GM21381 (cell line): ENCODE data around the gene GTF2IRD1.

ENCODE experiments used
- ATAC-seq: cut with Tn5 transposase; IDR thresholded peaks from one replicate; pipeline ENCODE4 v1.9.1; 2021; ENCODE audit warnings: mild to moderate bottlenecking, moderate library complexity; ENCODE audit not compliant: unreplicated experiment

The GTF2IRD1 gene

GRCh38 chr7:74464931-74465886 is 11.5 kb downstream of the GTF2IRD1 start:
- ATAC-seq = no peak

DNA sequence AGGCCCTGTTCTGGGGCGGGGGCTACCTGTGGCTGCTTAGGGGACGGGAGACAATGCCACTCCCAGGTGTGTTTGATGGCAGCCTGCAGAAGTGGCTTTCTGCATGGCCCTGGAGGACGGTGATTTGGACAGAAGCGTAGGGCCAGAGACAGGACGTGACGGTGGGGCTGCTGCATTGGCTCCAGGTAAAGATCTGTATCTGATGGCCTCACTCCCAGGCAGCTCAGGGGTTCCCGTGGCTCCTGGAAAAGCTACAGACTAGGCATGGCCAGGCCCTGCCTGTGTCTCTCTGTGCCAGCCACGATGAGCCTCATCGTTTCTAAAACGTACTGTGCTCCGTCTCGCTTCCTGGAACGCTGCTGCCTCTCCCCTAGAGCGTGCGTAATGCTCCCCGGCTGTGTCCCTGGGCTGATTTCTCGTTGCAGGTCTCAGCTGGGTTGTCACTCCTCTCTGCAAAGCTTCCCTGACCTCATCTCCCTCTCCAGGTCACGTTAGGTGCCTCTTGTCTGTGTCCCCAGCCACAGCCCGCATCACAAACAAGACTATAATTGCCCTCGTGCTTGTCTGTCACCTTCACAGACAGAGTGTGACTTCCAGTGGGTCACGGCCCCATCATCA is 12.6 kb downstream of the GTF2IRD1 start:
- no peak for ATAC-seq

- ATAC-seq = no peak
These were observed 14.2 kb downstream of the GTF2IRD1 start for GRCh38 chr7:74467876-74468275.

GRCh38 chr7:74470504-74470903 is 16.8 kb downstream of the GTF2IRD1 start:
- no peak for ATAC-seq

DNA sequence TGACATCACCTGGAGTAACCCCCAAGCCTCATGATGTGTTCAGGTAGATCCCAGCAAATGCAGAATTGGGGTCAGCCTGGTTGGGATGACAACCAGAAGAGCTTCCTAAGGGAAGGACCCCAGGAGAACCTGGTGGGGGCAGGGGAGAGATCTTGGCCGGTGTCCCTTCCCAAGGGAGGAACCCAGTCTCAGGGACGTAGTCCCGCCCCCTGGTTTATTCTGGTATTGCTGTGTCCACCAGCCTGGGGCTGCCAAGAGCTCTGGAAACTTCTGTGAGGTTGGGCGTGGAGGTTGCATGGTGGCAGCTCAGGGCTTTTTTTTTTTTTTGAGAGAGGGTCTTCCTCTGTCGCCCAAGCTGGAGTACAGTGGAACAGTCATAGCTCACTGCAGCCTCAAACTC is 19.4 kb downstream of the GTF2IRD1 start:
- ATAC-seq = no peak

DNA sequence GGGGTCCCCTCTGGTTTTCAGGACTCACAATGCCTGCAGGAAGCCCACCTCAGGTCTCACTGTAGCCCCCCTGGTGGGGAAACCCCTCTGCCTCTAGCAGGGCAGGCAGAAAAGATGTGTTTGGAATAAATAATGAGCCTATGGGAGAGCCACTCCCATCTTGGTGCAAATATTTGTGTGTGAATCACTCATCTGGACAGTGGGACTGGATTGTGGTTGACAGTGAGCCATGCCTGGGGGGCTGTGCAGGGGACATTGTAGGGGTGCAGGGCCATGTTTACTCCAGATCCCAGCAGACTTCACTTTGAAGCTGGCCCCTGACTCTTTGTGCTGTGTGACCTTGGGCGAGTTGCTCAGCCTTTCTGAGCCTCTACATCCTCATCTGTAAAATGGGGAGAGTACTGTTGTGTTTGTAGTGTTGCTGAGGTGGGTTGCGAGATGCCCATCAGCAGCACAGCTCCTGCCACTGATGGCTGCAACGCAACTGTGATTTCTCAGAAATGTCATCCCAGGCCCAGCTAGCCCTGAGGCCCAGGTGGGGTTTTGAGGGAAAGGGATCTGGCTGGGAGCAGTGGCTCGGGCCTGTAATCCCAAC is 20.7 kb downstream of the GTF2IRD1 start:
- no peak for ATAC-seq

DNA sequence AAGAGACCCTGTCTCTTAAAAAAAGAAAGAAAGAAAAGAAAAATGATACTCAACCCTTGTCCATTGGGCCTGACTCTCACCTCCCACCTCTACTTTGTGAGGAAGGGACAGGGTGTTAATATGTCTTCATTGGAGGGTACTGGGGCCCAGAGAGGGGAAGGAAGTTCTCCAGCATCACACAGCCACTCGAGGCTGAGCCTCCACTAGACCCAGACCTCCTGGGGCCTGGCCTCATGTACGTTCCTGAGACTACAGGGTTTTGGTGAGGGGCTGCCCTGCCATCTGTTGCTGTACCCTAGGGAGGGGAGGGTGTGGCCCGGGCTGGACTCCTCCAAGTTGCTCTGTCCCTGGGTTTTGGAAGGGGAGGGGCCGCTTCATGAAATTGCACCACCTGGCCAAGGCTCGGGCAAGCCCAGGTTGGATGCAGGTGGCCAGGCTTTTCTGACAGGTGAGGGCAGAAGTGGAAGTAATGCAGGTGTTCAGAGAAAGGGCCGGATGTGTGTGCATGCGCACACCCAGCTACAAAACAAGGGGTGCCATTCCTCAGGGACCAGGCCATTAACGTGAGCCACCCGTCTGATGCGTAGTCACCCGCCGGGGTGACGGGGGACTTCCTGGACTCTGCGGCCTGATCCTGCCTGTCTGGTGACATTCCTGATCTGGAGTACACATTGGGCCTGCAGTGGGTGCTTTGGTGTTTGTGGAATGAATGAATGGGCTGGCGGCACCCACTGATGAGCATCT is 21.7 kb downstream of the GTF2IRD1 start:
- no peak for ATAC-seq

- no peak for ATAC-seq
These were observed 22.3 kb downstream of the GTF2IRD1 start for GRCh38 chr7:74475987-74476350.

DNA sequence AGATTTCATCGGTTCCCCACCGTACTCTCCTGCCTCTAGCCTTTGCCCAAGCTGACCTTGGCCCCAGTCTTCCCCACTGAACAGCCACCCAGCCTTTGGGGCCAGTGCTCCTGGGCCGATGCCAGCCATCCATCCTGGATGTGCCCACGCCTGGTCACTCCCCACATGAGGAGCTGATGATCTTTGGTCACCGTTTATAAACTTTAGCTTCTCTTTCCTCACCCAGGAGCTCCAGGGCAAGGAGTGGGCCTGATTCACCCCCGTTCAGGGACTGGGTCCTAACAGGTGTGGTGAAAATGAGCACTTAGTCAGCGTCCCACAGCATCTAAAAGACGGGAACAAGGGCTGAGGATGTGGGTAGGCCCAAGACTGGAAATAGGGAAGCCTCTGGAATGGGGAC is 22.9 kb downstream of the GTF2IRD1 start:
- ATAC-seq = no peak

- ATAC-seq = no peak
These were observed 25.0 kb downstream of the GTF2IRD1 start for GRCh38 chr7:74478671-74479065.

- ATAC-seq = no peak
These were observed 25.5 kb downstream of the GTF2IRD1 start for GRCh38 chr7:74479066-74479781.

DNA sequence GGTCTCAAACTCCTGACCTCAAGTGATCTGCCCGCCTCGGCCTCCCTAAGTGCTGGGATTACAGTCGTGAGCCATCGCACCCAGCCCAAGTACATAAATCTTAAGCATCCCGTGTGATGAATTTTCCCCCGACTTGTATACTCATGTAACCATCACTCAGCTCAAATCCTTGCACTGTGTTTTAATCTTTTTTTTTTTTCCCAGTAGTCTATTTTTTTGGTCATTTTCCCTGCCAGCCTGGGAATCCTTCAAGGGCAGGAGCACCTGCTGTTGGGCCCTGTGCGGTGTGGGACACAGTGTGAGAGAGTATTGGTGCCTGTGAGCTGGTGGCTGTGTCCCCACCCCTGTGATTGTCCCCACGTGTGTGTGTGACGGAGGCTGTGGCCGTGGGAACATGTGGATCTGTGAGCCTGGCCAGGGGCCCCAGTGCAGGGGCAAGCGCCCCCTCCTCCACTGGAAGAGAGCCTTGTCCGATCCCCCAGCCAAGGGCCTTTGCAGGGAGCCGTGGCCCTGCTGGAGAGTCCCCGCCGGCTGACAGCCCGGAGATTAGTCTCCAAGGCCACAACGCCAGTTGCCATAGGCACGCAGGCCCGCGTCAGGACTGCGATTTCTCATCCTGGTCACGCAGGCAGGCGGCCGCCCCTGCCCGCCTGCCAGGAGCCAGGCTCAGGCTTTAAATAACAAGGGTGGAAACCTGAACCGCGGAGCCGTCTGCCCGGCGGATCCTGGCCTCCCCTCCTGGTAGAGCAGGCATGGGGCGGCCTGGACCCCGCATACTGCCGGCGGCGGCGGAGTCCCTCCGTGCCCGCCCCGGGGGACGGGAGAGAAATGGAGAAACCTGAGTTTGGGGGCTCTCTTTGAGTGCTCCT is 26.5 kb downstream of the GTF2IRD1 start:
- ATAC-seq = no peak

GRCh38 chr7:74480861-74481417 is 27.2 kb downstream of the GTF2IRD1 start:
- ATAC-seq = no peak

DNA sequence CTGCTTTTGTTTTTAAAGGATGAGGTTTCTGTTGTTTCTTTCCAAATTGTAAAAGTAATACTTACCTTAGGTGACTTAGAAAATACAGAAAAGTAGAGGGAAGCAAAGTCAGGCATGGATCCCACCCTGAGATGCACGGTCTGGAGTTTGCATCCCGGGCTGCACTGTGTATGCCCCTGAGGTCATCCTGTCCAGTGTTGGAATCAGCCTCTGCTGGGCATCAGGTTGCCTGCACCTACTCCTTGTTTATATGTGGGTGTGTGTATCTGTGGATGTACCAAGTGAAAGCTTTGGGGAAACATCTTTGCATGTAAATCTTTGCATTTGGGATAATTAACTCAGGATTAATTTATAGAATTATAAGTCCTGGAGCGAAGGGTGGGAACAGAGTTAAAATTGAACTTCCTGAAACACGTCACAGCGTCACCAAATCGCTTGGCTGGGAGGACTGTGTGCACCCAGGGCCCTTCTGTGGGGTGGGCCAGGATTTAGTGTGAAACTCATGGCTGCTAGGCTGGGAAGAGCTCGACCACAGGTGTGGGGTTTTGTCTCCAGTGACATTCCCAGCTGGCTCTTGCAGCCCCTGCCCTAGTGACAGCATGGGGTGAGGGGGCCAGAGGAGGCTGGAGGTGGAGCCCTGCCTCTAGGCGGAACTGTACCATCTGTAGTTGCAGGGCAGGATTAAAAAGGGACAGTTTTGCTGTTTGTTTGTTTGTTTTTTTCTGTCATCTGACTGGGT is 27.9 kb downstream of the GTF2IRD1 start:
- no peak for ATAC-seq

- no peak for ATAC-seq
These were observed 28.4 kb downstream of the GTF2IRD1 start for GRCh38 chr7:74482197-74482467.

DNA sequence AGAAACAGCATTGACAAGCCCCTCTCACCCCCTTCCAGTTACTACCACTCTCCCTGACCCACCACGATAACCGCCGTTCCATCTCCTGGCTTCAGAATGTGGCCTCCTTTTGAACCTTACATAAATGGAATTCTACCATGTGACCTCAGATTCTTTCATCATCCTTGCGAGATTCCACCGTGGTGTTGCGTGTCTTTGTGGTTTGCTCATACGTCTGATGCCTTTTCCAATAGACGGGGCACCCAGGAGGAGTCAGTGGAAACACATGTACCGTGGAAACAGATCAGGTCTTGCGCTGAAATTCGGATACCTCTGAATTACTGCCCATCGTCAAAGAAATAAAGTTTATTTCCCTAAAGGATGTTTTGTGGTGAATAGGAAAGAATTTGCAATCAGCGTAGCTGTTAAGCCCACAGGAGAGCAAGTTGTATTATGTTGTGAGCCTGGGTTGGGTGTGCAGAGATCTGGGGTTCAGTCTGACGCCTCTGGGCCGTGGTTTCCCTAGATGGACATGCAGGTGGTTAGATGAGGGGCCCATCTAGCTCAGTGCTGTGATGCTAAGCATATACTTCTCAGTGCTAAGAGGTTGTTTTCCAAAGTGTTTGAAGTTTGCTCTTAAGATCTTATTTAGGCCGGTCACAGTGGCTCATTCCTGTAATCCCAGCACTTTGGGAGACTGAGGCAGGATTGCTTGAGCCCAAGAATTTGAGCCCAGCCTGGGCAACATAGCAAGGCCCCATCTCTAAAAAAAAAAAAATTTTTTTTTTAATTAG is 29.1 kb downstream of the GTF2IRD1 start:
- ATAC-seq = no peak

GRCh38 chr7:74483402-74484336 is 30.0 kb downstream of the GTF2IRD1 start:
- ATAC-seq = no peak
